GOT3 (cell line): ENCODE measurements around the gene ITPR1.
"Not testable (repeated sequence)": the region's sequence is repeated elsewhere in the genome, so short reads cannot be mapped to it uniquely, and the experiment has no call there.

Source experiments
- DNase-seq: peaks from one replicate; lab custom pipeline; 2025; ENCODE audit warnings: mixed read lengths; lab: John Stamatoyannopoulos, UW

Gene ITPR1

GRCh38 chr3:4571690-4572334 is 78.7 kb downstream of the ITPR1 start:
- no peak for DNase-seq

- DNase-seq = no peak
These were observed 80.0 kb downstream of the ITPR1 start for GRCh38 chr3:4573153-4573552.

- no peak for DNase-seq
These were observed 81.3 kb downstream of the ITPR1 start for GRCh38 chr3:4574426-4574965.

GRCh38 chr3:4575381-4575780 is 82.2 kb downstream of the ITPR1 start:
- DNase-seq = no peak

- DNase-seq = no peak
These were observed 84.6 kb downstream of the ITPR1 start for GRCh38 chr3:4577721-4578120.

- DNase-seq = no peak
These were observed 87.4 kb downstream of the ITPR1 start for GRCh38 chr3:4580346-4581123.

GRCh38 chr3:4581124-4581424 is 87.9 kb downstream of the ITPR1 start:
- no peak for DNase-seq

GRCh38 chr3:4581498-4581897 is 88.3 kb downstream of the ITPR1 start:
- no peak for DNase-seq

GRCh38 chr3:4581920-4582611 is 88.9 kb downstream of the ITPR1 start:
- no peak for DNase-seq

- no peak for DNase-seq
These were observed 89.5 kb downstream of the ITPR1 start for GRCh38 chr3:4582624-4583023.

GRCh38 chr3:4583416-4583815 is 90.3 kb downstream of the ITPR1 start:
- DNase-seq = no peak

GRCh38 chr3:4584456-4585249 is 91.5 kb downstream of the ITPR1 start:
- no peak for DNase-seq

- no peak for DNase-seq
These were observed 93.2 kb downstream of the ITPR1 start for GRCh38 chr3:4586381-4586780.

GRCh38 chr3:4587061-4587837 is 94.1 kb downstream of the ITPR1 start:
- DNase-seq = no peak

GRCh38 chr3:4587838-4588105 is 94.6 kb downstream of the ITPR1 start:
- DNase-seq = no peak

GRCh38 chr3:4588466-4588865 is 95.3 kb downstream of the ITPR1 start:
- DNase-seq = no peak

GRCh38 chr3:4589475-4590097 is 96.4 kb downstream of the ITPR1 start:
- no peak for DNase-seq

GRCh38 chr3:4590849-4591248 is 97.7 kb downstream of the ITPR1 start:
- not testable (repeated sequence) for DNase-seq

- DNase-seq = no peak
These were observed 98.5 kb downstream of the ITPR1 start for GRCh38 chr3:4591669-4592068.

- no peak for DNase-seq
These were observed 99.9 kb downstream of the ITPR1 start for GRCh38 chr3:4593014-4593413.

GRCh38 chr3:4595710-4596113 is 102.6 kb downstream of the ITPR1 start:
- DNase-seq = no peak
